Heart left ventricle (tissue), 13 donors: Measurements from ENCODE around the gene OR2T8.

Experiments used
- CTCF ChIP-seq, 12 donors: fragments of 200-600 bp; sonication (generic) in 4 of 12; IDR thresholded peaks; one replicate each; pipeline versions ENCODE4 v1.5.0 to v1.8.0; 2018 to 2022; ENCODE audit warnings: antibody characterized with exemption in 12 of 12, mild to moderate bottlenecking in 5 of 12
- POLR2A ChIP-seq, 2 donors: fragments of 450-650 bp; IDR thresholded peaks; one replicate each; pipeline ENCODE4 v1.6.1; 2017; ENCODE audit warnings: antibody characterized with exemption in 2 of 2, mild to moderate bottlenecking in 2 of 2, moderate library complexity in 2 of 2
- donor health status: ischemic (EF 13 %, LVEDD 7.1; RV severe dilation, severe dysfunction).
- donor health status: DM: no; HTN: yes; CAD: no.
- donor health status: DM: no; HTN: no; CAD: no.
- donor health status: ischemic (EF 25% LVEDD 6.9; RV normal size, moderate dysfunction).
- donor health status: ischemic (EF 25% LVEDD 5.7; RV mildly dilated, moderate dysfunction).
- donor health status: ischemic (EF 35%, LVEDD 5.7; RV mildly dilated, moderate dysfunction).
- donor health status: nonischemic (EF 11% LVEDD 7.7; RV severe dilation, severe dysfunction).
- donor health status: DM: yes; HTN: yes; CAD: no.
- donor health status: PGD.
- donor health status: ischemic (EF 29% LVEDD 5.4; RV normal size, mild dysfunction).
- donor health status: nonischemic (EF 23%, LVEDD 6.1; RV moderate dilation, normal function).

GRCh38 chr1:247966532-247967204 is 46.6 kb downstream of the OR2T8 start:
- TF ChIP-seq CTCF (IDR thresholded peaks at IDR 0.05): no peak
- TF ChIP-seq POLR2A (IDR thresholded peaks at IDR 0.05): no peak
